HFF-Myc (cell line): ENCODE data around the gene TBC1D14.

Experiments
- DNase-seq: peaks from one replicate; pipeline ENCODE4 v3.0.0-alpha.2; 2011; ENCODE audit warnings: low read depth; ENCODE audit errors: extremely low read depth
- H3K4me3 ChIP-seq: replicated peaks from 2 replicates; pipeline ENCODE4 v1.5.1; 2011; ENCODE audit warnings: low read depth, mild to moderate bottlenecking, control low read depth, low read length
- CTCF ChIP-seq: IDR thresholded peaks from 2 replicates; pipeline ENCODE4 v1.5.1; 2012; ENCODE audit warnings: mild to moderate bottlenecking, low read depth, low read length, control low read depth; ENCODE audit errors: missing control alignments

TBC1D14 gene

GRCh38 chr4:6909113-6909969 lies at the start of gene TBC1D14:
TBC1D14 (plus strand) TSS chr4:6909826; CDS start chr4:6923390, 13,564 bp downstream.
- DNase-seq: no peak
- H3K4me3 ChIP-seq: peak within 1 kb of the TSS; percentile 70
- TF ChIP-seq CTCF: peak; percentile 14

GRCh38 chr4:6868386-6868785 lies 41.2 kb upstream of the TBC1D14 start:
- no peak for DNase-seq
- no peak for TF ChIP-seq CTCF
- no peak overlapping the region for H3K4me3 ChIP-seq

GRCh38 chr4:6869944-6870343 lies 39.7 kb upstream of the TBC1D14 start:
- H3K4me3 ChIP-seq: no peak overlapping the region
- no peak for DNase-seq
- TF ChIP-seq CTCF: no peak

GRCh38 chr4:6873291-6873690 lies 36.3 kb upstream of the TBC1D14 start:
- TF ChIP-seq CTCF: peak; percentile 17

GRCh38 chr4:6873792-6874461 lies 35.7 kb upstream of the TBC1D14 start:
- DNase-seq: no peak
- no peak overlapping the region for H3K4me3 ChIP-seq
- peak; percentile 89 for TF ChIP-seq CTCF

More at GRCh38 chr4:6873291-6873690, 36.3 kb upstream of the TBC1D14 start:
- DNase-seq: no peak
- no peak overlapping the region for H3K4me3 ChIP-seq

GRCh38 chr4:6874981-6875380 lies 34.6 kb upstream of the TBC1D14 start:
- no peak overlapping the region for H3K4me3 ChIP-seq
- no peak for DNase-seq
- no peak for TF ChIP-seq CTCF
